Ascending aorta (tissue), 2 donors: Measurements from ENCODE around the gene ALKBH5. TPM values are rescaled to one million over a fixed set of nuclear protein-coding genes. Genes with fewer than 3 reads are reported as not detected.

Source experiments
- DNase-seq, 2 donors: peaks; one replicate each; pipeline ENCODE4 v3.0.0-alpha.2; 2019; ENCODE audit warnings: low spot score in 2 of 2
- H3K27ac ChIP-seq, 2 donors: fragments of 200-600 bp; sonication (generic); one replicate each; pipeline ENCODE4 v1.5.1; 2016 to 2017; ENCODE audit warnings: mild to moderate bottlenecking in 1 of 2
- H3K27me3 ChIP-seq: fragments of 200-600 bp; sonication (generic); one replicate; pipeline ENCODE4 v1.5.1; 2017
- H3K36me3 ChIP-seq, 2 donors: fragments of 200-600 bp; sonication (generic); one replicate each; pipeline ENCODE4 v1.5.1; 2016
- H3K4me1 ChIP-seq, 2 donors: fragments of 200-600 bp; sonication (generic); one replicate each; pipeline ENCODE4 v1.5.1; 2016 to 2017; ENCODE audit warnings: mild to moderate bottlenecking in 1 of 2
- H3K4me3 ChIP-seq, 2 donors: fragments of 200-600 bp; sonication (generic); one replicate each; pipeline ENCODE4 v1.5.1; 2016 to 2017; ENCODE audit warnings: mild to moderate bottlenecking in 1 of 2
- H3K9me3 ChIP-seq, 2 donors: fragments of 200-600 bp; sonication (generic); one replicate each; pipeline ENCODE4 v1.5.1; 2016
- intact Hi-C: fragments of 100-400 bp; cut with DNase I; formaldehyde crosslinking; loops from one replicate; pipeline ENCODE4 v1.15.1; 2023
- total RNA-seq: library from RNA; depleted of rRNA; stranded (reverse); fragments of >200 nt; gene quantifications from one replicate; pipeline ENCODE4 v1.1.0, GENCODE V29; 2016
- TF ChIP-seq, protein P1 (sequence below), 3 experiments: fragments of 200-600 bp in 2 of 3; fragments of 450-650 bp in 1 of 3; sonication (generic) in 2 of 3; IDR thresholded peaks; one replicate each; pipeline ENCODE4 v1.5.1; 2016 to 2019; ENCODE audit warnings: antibody characterized with exemption in 3 of 3, mild to moderate bottlenecking in 1 of 3, moderate library complexity in 1 of 3

The ALKBH5 gene
- total RNA-seq, 1 donor from 2014 or later: 73.4 TPM

DNA sequence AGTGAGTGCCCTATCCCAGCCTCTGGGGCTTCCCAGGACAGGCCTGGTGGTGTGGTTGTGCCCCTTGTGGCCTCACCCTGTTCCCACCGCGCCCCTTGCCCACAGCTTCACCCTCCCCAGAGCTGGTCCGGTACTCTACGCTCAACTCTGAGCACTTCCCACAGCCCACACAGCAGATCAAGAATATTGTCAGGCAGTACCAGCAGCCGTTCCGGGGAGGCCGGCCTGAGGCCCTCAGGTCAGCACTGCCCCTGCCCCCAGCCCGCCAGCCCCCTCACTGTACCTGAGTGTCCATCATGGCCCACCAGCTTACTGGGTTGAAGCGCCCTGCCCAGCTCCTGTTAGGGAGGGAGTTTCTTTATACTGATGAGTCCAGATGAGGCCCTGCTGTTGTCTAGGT lies 32.3 kb upstream of the ALKBH5 start:
- Histone ChIP-seq H3K27me3 (no peaks in the 10 kb centered on the region), H3K36me3 (no peaks in the 10 kb centered on the region), H3K4me1 (peaks cover 0 to 5% of the 10 kb centered on the region in 2 donors), H3K9me3 (no peaks in the 10 kb centered on the region), H3K4me3 (no peak overlapping the region), H3K27ac (no peak overlapping the region)
- DNase-seq: no peak
- intact Hi-C loops: no loop called here
- TF ChIP-seq, protein P1, sequence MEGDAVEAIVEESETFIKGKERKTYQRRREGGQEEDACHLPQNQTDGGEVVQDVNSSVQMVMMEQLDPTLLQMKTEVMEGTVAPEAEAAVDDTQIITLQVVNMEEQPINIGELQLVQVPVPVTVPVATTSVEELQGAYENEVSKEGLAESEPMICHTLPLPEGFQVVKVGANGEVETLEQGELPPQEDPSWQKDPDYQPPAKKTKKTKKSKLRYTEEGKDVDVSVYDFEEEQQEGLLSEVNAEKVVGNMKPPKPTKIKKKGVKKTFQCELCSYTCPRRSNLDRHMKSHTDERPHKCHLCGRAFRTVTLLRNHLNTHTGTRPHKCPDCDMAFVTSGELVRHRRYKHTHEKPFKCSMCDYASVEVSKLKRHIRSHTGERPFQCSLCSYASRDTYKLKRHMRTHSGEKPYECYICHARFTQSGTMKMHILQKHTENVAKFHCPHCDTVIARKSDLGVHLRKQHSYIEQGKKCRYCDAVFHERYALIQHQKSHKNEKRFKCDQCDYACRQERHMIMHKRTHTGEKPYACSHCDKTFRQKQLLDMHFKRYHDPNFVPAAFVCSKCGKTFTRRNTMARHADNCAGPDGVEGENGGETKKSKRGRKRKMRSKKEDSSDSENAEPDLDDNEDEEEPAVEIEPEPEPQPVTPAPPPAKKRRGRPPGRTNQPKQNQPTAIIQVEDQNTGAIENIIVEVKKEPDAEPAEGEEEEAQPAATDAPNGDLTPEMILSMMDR (IDR thresholded peaks at IDR 0.05): no peak

DNA sequence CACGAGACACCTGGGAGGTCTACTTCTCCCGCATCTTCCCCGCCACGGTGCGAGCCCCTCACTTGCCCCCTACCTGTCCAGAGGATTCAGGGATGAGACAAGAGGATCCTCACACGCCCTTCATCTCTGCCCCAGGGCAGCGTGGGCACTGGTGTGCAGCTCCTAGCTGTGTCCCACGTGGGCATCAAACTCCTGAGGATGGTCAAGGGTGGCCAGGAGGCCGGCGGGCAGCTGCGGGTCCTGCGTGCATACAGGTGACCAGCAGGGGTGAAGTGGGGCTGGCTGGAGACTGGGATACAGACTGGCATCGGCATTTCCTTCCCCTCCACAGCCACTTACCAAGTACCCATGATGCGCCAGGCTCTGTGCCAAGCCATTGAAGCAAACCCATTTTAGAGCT lies 28.4 kb upstream of the ALKBH5 start:
- Histone ChIP-seq H3K36me3 (no peaks in the 10 kb centered on the region), H3K4me3 (no peak overlapping the region), H3K27me3 (no peaks in the 10 kb centered on the region), H3K9me3 (no peaks in the 10 kb centered on the region), H3K4me1 (peaks cover 0 to 11% of the 10 kb centered on the region in 2 donors), H3K27ac (no peak overlapping the region)
- intact Hi-C loops: no loop called here
- TF ChIP-seq, protein P1 (IDR thresholded peaks at IDR 0.05): no peak
- no peak for DNase-seq

DNA sequence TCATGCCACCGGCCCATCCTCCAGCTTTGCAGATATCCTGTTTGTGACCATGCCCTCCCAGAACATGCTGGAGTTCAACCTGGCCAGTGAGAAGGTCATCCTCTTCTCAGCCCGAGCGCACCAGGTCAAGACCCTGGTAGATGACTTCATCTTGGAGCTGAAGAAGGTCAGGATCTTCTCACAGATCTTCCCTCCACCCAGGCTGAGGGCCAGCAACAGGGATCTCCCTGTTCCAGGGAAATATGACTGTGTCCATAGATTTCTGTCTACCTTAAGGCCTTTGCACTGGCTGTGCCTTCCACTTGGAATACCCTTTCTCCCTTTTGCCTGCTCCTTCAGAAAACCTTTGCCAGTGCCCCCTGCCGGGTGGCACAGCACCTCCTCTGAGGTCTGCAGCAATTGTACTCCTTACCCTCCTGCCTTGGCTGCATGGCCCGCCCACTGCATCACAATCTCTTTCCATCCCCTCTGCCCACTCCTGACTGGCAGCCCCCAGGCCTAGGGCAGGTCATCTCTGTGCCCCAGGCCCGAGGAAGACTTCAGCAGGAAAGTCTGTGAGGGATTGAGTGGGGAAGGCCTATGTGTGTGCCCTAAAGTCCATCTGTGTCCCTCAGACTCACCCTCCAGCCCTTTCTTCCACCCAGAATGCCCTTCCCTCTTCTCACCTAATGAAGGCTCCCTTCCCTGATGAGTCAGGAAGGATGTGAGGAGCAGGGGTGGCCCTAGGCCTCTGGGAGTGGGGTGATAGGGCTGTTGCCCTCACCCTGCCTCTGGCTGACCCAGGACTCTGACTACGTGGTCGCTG lies 27.3 kb upstream of the ALKBH5 start:
- no peak for DNase-seq
- Histone ChIP-seq H3K9me3 (no peaks in the 10 kb centered on the region), H3K4me3 (no peak overlapping the region), H3K36me3 (no peaks in the 10 kb centered on the region), H3K27ac (peak overlapping the region; percentile 64 to 66), H3K27me3 (no peaks in the 10 kb centered on the region), H3K4me1 (peaks cover 0 to 11% of the 10 kb centered on the region in 2 donors)
- TF ChIP-seq, protein P1 (IDR thresholded peaks at IDR 0.05): no peak
- intact Hi-C loops: no loop called here

DNA sequence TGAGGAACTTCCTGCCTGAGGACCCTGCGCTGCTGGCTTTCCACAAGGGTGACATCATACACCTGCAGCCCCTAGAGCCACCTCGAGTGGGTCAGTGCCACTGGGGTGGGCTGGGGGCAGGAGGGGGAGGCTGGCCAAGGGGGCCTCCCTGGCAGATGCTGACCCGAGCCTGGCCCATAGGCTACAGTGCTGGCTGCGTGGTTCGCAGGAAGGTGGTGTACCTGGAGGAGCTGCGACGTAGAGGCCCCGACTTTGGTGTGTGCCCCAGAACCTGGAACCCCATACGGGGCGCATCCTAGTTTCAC lies 26.7 kb upstream of the ALKBH5 start:
- H3K36me3 ChIP-seq: no peaks in the 10 kb centered on the region
- intact Hi-C loops: no loop called here
- no peak for DNase-seq
- peaks cover 0 to 11% of the 10 kb centered on the region in 2 donors for H3K4me1 ChIP-seq
- H3K27ac ChIP-seq: peak overlapping the region; percentile 64 to 66
- no peak overlapping the region for H3K4me3 ChIP-seq
- H3K27me3 ChIP-seq: no peaks in the 10 kb centered on the region
- TF ChIP-seq, protein P1 (IDR thresholded peaks at IDR 0.05): no peak
- no peaks in the 10 kb centered on the region for H3K9me3 ChIP-seq

DNA sequence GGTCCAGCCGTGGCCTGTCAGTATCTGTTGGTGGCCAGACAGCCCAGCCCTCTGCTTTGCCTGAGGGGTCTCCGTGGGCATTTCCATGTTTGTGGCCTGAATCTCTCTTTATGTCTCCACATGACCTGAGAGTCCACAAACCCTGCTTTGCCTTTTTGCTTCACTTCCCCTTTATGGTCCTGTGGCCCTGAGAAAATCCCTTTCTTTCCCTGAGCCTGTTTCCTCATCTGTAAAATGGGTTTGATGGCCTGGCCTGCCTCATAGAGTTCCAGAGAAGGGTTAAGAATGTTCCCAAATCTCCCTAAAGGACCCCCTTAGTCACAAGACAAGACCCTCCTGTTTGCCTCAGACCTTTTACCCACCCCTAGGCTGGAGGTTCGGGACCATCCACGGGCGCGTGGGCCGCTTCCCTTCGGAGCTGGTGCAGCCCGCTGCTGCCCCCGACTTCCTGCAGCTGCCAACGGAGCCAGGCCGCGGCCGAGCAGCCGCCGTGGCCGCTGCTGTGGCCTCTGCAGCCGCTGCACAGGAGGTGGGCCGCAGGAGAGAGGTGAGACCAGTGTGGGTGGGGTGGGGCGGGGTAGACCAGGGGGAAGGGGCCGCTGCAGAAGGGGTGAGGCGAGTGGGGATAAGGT lies 26.2 kb upstream of the ALKBH5 start:
- DNase-seq: no peak
- Histone ChIP-seq H3K36me3 (no peaks in the 10 kb centered on the region), H3K4me3 (peak overlapping the region; percentile 49 to 61), H3K9me3 (no peaks in the 10 kb centered on the region), H3K4me1 (peaks cover 0 to 11% of the 10 kb centered on the region in 2 donors), H3K27me3 (no peaks in the 10 kb centered on the region), H3K27ac (peak overlapping the region; percentile 64 to 65)
- TF ChIP-seq, protein P1 (IDR thresholded peaks at IDR 0.05): no peak
- intact Hi-C loops: no loop called here
